ENCODE measurements around the gene TMEM258.

DNA sequence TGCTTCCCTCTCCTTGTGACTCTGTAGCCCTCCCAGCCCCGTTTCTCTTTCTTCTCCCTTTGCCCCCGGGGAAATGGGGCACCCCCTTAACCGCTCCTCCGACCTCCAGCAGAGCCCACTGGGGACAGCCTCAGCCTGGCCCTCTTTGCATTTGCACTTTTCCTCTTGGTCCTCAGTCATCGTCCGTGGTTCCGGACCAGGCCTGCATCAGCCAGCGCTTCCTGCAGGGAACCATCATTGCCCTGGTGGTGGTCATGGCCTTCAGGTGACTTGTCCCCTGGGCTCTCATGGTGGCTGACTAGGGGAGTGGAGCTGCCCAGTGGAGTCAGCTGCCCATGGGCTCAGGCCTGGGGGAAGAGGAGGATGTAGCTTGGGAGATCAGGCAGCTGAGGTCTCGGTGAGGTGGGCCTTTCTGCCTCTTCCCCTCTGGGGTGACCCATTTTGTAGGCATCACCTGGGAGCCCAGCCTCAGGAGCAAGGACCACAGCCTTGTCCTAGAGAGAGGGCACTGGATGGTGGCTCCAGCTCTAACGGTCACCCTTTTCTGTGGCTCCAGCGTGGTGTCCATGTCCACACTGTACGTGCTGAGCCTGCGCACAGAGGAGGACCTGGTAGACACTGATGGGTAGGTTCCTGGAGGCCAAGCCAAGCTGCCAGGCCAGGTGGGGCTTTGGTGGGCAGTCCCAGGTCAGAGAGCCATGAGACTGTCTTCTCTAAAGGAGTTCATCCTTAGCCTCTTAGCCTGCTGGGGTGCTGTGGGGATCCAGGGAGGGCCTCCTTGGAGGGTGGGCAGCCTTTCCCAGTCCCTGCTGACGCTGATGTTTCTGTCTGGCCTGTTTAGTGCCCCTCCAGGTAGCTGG lies 12.5 kb downstream of the TMEM258 start:
- TF ChIP-seq, protein P1, sequence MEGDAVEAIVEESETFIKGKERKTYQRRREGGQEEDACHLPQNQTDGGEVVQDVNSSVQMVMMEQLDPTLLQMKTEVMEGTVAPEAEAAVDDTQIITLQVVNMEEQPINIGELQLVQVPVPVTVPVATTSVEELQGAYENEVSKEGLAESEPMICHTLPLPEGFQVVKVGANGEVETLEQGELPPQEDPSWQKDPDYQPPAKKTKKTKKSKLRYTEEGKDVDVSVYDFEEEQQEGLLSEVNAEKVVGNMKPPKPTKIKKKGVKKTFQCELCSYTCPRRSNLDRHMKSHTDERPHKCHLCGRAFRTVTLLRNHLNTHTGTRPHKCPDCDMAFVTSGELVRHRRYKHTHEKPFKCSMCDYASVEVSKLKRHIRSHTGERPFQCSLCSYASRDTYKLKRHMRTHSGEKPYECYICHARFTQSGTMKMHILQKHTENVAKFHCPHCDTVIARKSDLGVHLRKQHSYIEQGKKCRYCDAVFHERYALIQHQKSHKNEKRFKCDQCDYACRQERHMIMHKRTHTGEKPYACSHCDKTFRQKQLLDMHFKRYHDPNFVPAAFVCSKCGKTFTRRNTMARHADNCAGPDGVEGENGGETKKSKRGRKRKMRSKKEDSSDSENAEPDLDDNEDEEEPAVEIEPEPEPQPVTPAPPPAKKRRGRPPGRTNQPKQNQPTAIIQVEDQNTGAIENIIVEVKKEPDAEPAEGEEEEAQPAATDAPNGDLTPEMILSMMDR (IDR thresholded peaks at IDR 0.05; ENCODE audit: low read length) = no peak
- TF ChIP-seq EZH2 (IDR thresholded peaks at IDR 0.05; ENCODE audit: borderline replicate concordance, low read length) = no peak

Data from OCI-LY1 (cell line).